Testis (tissue), 3 donors: Measurements from ENCODE around the gene MGAT5. TPM values are rescaled to one million over a fixed set of nuclear protein-coding genes. Genes with fewer than 3 reads are reported as not detected.

Source experiments
- DNase-seq: peaks from one replicate; pipeline ENCODE4 v3.0.0-alpha.2; 2019
- H3K27ac ChIP-seq, 2 donors: fragments of 200-600 bp; sonication (generic); one replicate each; pipeline ENCODE4 v1.5.1; 2019
- H3K27me3 ChIP-seq: fragments of 200-600 bp; sonication (generic); one replicate; pipeline ENCODE4 v1.5.1; 2019
- H3K36me3 ChIP-seq: fragments of 200-600 bp; sonication (generic); one replicate; pipeline ENCODE4 v1.5.1; 2017; ENCODE audit warnings: low read depth; ENCODE audit errors: missing control alignments
- H3K4me1 ChIP-seq: fragments of 200-600 bp; sonication (generic); one replicate; pipeline ENCODE4 v1.5.1; 2019
- H3K4me3 ChIP-seq, 2 donors: fragments of 200-600 bp; sonication (generic); one replicate each; pipeline ENCODE4 v1.5.1; 2017 to 2019
- H3K9me3 ChIP-seq: fragments of 200-600 bp; sonication (generic); one replicate; pipeline ENCODE4 v1.5.1; 2017
- CTCF ChIP-seq, 3 experiments: fragments of 450-650 bp in 2 of 3; fragments of 200-600 bp in 1 of 3; sonication (generic) in 1 of 3; IDR thresholded peaks; one replicate each; pipeline ENCODE4 v1.5.1; 2016 to 2019; ENCODE audit warnings: antibody characterized with exemption in 3 of 3, mild to moderate bottlenecking in 2 of 3, moderate library complexity in 1 of 3
- POLR2A ChIP-seq: fragments of 450-650 bp; IDR thresholded peaks from one replicate; pipeline ENCODE4 v1.6.1; 2017; ENCODE audit warnings: antibody characterized with exemption, mild to moderate bottlenecking, moderate library complexity
- WGBS, 2 donors: methylation state at CpG; one replicate each; pipeline ENCODE4 v1.1.5; 2018; 5-methylcytosine and 5-hydroxymethylcytosine counted together
- intact Hi-C: fragments of 100-400 bp; cut with DNase I; formaldehyde crosslinking; loops from one replicate; pipeline ENCODE4 v1.15.1; 2023; ENCODE audit warnings: low total_unique reads
- polyA plus RNA-seq: library from polyadenylated mRNA; stranded (reverse); fragments of 350-450 nt; fragmentation: Illumina TruSeq; extraction: RNeasy Lipid Tissue Mini Kit (QIAGEN cat#74804); gene quantifications from one replicate; pipeline ENCODE4 v1.2.3, GENCODE V29; 2014; ENCODE audit warnings: low read depth, low replicate concordance; ENCODE audit not compliant: insufficient read depth
- total RNA-seq, 2 donors: library from RNA; depleted of rRNA; stranded (reverse); fragments of >200 nt; gene quantifications; one replicate each; pipeline ENCODE4 v1.2.3, GENCODE V29; 2016

The MGAT5 gene
- total and polyA plus RNA-seq, 3 donors from 2014 or later = 31.6 to 73.8 (median 64.5) TPM

- H3K4me3 ChIP-seq = no peak overlapping the region
- no peak for DNase-seq
- no peak overlapping the region for H3K27ac ChIP-seq
- peaks cover 12% of the 10 kb centered on the region for H3K4me1 ChIP-seq
- TF ChIP-seq POLR2A (no peak), CTCF (IDR thresholded peaks at IDR 0.05) (no peak)
- intact Hi-C loops = no loop called here
- WGBS, 2 donors = 77 to 93% methylated on average over 4 of the region's 4 CpGs
- H3K9me3 ChIP-seq = no peaks in the 10 kb centered on the region
- no peaks in the 10 kb centered on the region for H3K27me3 ChIP-seq
- H3K36me3 ChIP-seq = no peaks in the 10 kb centered on the region
These were observed 28.9 kb downstream of the MGAT5 start for GRCh38 chr2:134282629-134283400.

GRCh38 chr2:134283661-134284060 lies 29.8 kb downstream of the MGAT5 start:
- DNase-seq = no peak
- H3K9me3 ChIP-seq = no peaks in the 10 kb centered on the region
- H3K27me3 ChIP-seq = no peaks in the 10 kb centered on the region
- peaks cover 8% of the 10 kb centered on the region for H3K4me1 ChIP-seq
- no peak overlapping the region for H3K27ac ChIP-seq
- no peak overlapping the region for H3K4me3 ChIP-seq
- 80 to 81% methylated on average over 5 of the region's 5 CpGs for WGBS, 2 donors
- TF ChIP-seq CTCF (IDR thresholded peaks at IDR 0.05) = no peak
- no peak for TF ChIP-seq POLR2A
- intact Hi-C loops = no loop called here
- no peaks in the 10 kb centered on the region for H3K36me3 ChIP-seq

- Histone ChIP-seq H3K4me3 (no peak overlapping the region), H3K36me3 (no peaks in the 10 kb centered on the region), H3K4me1 (peaks cover 7% of the 10 kb centered on the region), H3K9me3 (no peaks in the 10 kb centered on the region), H3K27ac (no peak overlapping the region), H3K27me3 (no peaks in the 10 kb centered on the region)
- TF ChIP-seq POLR2A = no peak
- TF ChIP-seq CTCF (IDR thresholded peaks at IDR 0.05) = no peak
- DNase-seq = no peak
- intact Hi-C loops = no loop called here
- WGBS, 2 donors = 76 to 81% methylated on average over 1 of the region's 1 CpG
These were observed 30.3 kb downstream of the MGAT5 start for GRCh38 chr2:134284119-134284670.

GRCh38 chr2:134287323-134287722 lies 33.5 kb downstream of the MGAT5 start:
- Histone ChIP-seq H3K9me3 (no peaks in the 10 kb centered on the region), H3K27ac (no peak overlapping the region), H3K4me1 (no peaks in the 10 kb centered on the region), H3K27me3 (no peaks in the 10 kb centered on the region), H3K36me3 (no peaks in the 10 kb centered on the region), H3K4me3 (no peak overlapping the region)
- TF ChIP-seq CTCF (IDR thresholded peaks at IDR 0.05) (no peak), POLR2A (no peak)
- intact Hi-C loops = no loop called here
- DNase-seq = no peak
- WGBS, 2 donors = 88 to 91% methylated on average over 2 of the region's 2 CpGs

- DNase-seq = no peak
- Histone ChIP-seq H3K36me3 (no peaks in the 10 kb centered on the region), H3K4me1 (no peaks in the 10 kb centered on the region), H3K27ac (no peak overlapping the region), H3K27me3 (no peaks in the 10 kb centered on the region), H3K9me3 (no peaks in the 10 kb centered on the region), H3K4me3 (no peak overlapping the region)
- intact Hi-C loops = no loop called here
- TF ChIP-seq POLR2A = no peak
- TF ChIP-seq CTCF (IDR thresholded peaks at IDR 0.05) = no peak
- 90 to 98% methylated on average over 3 of the region's 3 CpGs for WGBS, 2 donors
These were observed 34.9 kb downstream of the MGAT5 start for GRCh38 chr2:134288814-134289213.
